Stimulated activated CD4-positive, alpha-beta T cell treated with anti-CD3 and anti-CD28 coated beads, Interleukin-2, amount 100 ng/mL, for 24 hours (primary cell): ENCODE measurements around the gene KLHL40.
"Not testable (repeated sequence)": the region's sequence is repeated elsewhere in the genome, so short reads cannot be mapped to it uniquely, and the experiment has no call there.

Experiments
- DNase-seq, 2 donors: peaks; one replicate each; pipeline ENCODE4 v3.0.0-alpha.2; 2020

KLHL40 gene

GRCh38 chr3:42705058-42705767 is 19.9 kb downstream of the KLHL40 start:
- no peak for DNase-seq

- no peak for DNase-seq
Measured at GRCh38 chr3:42705962-42706585, 20.7 kb downstream of the KLHL40 start.

- no peak for DNase-seq
Measured at GRCh38 chr3:42706721-42707619, 21.6 kb downstream of the KLHL40 start.

GRCh38 chr3:42707620-42708355 is 22.5 kb downstream of the KLHL40 start:
- DNase-seq = no peak

DNA sequence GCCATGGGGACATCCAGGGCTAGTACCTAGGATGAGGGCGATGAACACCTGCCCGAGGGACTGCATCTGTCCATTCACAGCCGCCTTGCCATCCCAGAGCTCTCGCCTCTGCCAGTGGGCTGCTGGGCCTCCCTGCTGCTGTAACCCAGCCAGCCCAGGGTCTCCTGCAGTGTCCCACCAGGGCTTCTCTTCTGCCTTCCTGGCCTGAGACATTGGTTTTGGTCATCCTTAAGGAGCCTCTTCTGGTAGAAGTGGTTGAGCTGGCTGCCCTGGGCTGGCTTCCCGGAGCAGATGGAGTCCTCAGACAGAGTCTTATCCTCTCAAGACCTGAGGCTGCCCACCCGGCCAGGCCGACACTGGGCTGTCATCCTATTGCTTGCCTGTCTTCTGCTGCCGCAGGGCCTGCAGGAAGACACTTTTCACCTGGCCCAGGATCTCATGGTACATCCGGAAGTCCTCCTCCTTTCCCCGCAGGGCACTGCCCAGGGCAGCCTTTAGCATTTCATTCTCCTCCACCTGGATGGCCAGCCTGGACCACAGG is 23.3 kb downstream of the KLHL40 start:
- DNase-seq = no peak

DNA sequence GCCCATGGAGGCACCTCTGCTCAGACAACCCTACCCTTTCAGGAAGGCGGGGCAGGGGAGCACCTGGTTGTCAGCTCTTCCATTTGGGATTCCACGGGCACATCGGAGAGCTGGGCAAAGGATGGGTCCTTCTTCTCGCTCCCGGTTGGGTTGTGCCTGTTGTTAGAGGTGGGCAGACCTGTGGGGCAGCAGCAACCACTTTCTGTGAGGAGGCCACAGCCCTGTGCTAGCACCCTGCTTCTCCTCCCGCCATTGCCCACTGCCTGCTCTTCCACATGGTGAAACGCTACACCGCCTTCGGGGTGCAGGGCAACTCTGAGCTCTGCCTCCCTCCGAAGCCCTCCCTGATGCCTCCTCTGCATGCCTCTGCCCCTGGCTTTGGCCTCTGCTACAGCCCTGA is 24.3 kb downstream of the KLHL40 start:
- no peak for DNase-seq

DNA sequence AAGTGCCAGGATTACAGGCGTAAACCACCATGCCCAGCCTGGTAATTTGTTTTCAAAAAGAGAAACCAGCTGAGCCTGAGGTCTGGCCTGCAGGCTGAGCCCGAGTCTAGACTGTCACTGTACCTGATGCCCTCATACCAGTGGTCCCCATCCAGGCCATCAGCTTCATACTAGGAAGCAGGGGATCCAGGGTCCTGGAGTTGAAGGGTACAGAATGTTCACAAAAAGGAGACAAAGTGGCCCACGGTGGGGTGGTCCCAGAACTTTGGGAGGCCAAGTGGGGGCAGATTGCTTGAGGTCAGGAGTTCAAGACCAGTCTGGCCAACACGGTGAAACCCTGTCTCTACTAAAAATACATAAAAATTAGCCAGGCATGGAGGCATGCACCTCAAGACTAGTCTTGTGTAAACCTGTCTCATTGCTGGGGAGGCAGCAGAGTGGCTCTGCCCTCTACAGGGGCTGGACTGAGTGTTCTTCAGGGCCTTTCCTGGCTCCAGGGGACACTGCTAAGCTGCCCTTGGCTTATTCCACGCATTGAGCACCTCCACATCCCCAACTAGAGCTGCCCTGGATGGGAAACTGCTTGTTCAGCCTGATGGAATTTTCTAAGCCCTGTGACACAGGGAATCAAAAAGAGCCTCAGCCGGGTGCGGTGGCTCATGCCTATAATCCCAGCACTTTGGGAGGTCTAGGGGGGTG is 25.1 kb downstream of the KLHL40 start:
- DNase-seq = no peak

- DNase-seq = no peak
Measured at GRCh38 chr3:42711491-42712343, 26.4 kb downstream of the KLHL40 start.

GRCh38 chr3:42712344-42712648 is 27.0 kb downstream of the KLHL40 start:
- DNase-seq = no peak

- no peak for DNase-seq
Measured at GRCh38 chr3:42712688-42713372, 27.5 kb downstream of the KLHL40 start.

DNA sequence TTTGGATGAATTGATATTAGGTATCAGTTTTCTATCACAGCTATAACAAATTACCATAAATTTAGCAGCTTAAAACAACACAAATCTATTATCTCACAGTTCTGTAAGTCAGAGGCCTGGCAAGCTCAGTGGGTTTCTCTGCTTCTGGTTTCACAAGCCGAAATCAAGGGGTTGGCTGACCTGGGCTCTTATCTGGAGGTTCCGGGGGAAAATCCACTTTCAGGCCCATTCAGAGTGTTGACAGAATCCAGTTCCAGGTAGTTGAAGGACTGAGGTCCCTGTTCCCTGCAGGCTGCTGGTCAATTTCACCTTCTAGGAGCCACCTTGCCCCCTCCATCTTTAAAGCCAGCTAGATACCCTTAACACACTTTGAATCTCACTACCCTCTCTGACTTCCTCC is 28.4 kb downstream of the KLHL40 start:
- DNase-seq = no peak

DNA sequence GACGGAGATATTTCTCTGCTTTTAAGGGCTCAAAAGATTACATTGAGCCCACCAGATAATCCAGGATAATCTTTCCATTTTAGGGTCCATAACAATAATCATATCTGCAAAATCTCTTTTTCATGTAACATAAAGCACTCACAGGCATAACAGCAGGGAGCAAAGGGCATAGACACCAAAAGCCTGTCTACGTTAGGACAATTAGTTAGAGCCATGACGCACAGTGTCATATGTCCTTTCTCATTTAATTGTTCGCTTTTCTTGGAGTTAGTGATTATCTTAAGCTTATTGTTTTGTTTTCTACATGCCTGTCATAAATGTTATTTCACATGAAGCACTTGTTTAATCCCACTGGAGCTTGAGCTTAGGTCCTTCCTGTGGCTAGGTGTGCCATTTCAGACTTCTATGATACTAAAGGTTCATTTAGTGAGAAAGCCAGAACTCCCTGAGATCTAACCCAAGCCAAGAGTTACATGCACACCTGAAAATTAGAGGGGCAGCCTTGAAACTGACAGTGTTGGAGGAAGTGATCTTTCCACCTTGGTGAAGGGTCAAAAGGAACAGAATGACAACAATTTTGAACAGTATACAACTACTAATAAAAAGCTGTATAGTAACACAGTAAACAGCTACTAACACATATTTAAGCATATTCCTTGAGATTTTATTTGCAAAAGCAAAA is 29.0 kb downstream of the KLHL40 start:
- no peak for DNase-seq

GRCh38 chr3:42717306-42717705 is 32.0 kb downstream of the KLHL40 start:
- DNase-seq = no peak

GRCh38 chr3:42718338-42718737 is 33.0 kb downstream of the KLHL40 start:
- DNase-seq = no peak

- DNase-seq = no peak
Measured at GRCh38 chr3:42719002-42719401, 33.7 kb downstream of the KLHL40 start.

GRCh38 chr3:42720126-42720525 is 34.8 kb downstream of the KLHL40 start:
- DNase-seq = no peak

- DNase-seq = no peak
Measured at GRCh38 chr3:42721690-42722089, 36.4 kb downstream of the KLHL40 start.

GRCh38 chr3:42722442-42722841 is 37.1 kb downstream of the KLHL40 start:
- DNase-seq = not testable (repeated sequence)

- DNase-seq = no peak
Measured at GRCh38 chr3:42723219-42723618, 37.9 kb downstream of the KLHL40 start.

DNA sequence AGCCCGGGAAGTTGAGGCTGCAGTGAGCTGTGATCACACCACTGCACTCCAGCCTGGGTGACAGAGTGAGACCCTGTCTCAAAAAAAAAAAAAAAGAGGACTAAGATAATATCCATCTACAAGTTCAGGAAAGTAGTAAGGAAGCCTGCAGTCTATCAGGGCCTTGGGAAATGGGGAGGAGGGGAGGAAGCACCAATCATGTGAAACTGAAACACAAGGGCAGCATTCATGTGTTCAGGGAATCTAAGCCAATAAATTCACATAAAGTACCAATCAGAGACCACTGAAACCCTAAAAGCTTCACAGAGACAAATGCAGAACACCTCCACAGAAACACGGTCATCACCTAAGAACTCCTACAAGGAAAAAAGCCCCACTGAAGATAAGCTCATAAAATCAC is 40.1 kb downstream of the KLHL40 start:
- no peak for DNase-seq
